ENCODE results near the gene EEF1AKMT4.
"Not testable (repeated sequence)": the region's sequence is repeated elsewhere in the genome, so short reads cannot be mapped to it uniquely, and the experiment has no call there.

The EEF1AKMT4 gene

DNA sequence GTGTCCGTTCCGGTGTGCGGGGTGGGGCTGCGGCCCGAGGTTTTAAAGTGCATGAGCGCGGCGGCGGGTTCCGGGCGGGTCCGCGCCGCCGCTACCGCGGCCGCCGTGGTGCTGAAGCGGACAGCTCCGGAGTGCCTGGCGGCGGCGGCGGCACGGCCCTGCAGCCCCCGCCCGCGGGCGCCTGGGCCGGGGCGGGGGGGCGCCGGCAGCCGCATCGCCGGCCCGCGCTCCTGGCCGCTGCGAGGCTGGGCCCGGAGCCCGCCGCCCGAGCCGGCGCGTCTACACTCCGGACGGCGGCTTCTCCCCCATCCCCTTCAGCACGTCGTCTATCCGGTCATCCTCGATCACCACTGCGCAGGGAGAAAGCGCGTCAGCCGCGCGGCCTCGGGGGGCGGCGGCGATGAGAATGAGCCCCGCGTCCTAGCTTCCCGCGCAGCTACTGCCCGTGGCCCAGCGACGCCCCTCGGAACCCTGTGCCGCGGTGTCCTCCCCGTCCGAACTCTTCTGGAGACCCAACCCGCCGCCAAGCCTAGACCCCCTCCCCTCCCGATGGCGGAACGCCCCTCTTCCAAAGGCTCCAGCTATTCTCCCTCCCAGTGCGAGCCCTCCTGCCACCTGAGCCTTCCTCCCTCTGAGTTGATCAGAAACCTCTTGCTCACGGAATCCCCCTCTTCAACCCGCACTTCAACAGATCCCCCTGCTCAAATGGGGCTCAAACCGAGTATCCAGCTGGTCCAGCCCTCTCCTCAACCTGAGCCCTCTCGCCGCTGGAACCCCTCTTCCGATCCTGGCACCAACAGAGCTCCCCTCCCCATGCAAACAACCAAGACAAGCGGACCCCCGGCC is 10.6 kb downstream of the EEF1AKMT4 start:
- peak in 1 of 2 donors; percentile 20 for DNase-seq (ENCODE audit: low read depth in 2 of 2)

DNA sequence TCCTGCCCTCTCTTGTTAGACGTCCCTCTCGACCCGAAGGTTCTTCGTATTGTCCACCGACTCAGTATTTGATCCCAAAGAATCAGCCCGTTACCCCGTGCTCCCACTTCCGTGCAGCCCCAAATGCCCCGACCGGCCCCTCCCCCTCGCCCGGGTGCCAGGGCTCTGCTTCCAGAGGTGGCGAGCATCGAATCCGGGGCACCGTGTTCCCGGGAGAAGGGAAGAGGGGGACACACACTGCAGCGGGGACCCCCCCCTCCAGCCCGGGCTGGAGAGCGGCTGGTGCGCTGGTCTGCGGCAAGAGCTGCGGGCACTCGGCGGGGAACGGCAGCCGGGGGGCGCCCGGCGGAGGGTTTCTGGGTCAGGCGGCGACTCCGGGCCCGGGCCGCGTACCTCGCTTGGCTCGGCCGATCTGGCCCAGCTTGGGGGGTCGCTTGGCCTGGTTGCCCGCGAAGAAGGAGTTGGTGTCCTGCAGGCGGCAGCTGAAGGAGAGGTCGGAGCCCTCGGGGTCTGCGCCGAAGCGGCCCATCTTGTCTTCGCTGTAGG is 11.3 kb downstream of the EEF1AKMT4 start:
- no peak for DNase-seq (ENCODE audit: low read depth in 2 of 2)

DNA sequence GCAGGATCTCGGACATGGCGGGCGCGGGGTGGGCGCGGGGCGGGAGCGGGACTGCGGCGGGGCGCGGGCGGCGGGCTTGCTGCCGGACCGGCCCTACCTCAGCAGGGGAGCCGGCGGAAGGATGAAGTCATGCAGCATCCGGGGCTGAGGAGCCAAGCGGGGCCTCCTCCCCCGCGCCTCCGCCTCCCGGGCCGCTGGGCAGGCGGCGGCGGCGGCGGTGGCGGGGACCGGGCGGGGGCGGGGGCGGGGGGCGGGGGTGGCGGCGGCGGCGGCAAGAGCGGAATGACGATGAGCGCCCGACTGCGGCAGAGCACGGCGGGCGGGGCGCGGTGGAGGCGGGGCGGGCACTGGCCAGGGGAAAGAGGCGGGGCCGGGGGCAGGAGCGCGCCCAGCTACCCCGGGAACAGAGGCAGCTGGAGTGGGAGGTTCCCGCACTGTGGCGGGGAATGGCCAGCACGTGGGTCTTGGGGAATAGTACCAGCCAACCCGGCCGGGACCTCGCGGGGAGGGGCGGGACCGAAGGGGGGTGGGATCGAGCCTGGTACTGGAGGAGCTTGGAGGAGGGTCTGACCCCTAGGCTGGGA is 11.9 kb downstream of the EEF1AKMT4 start, which contains the start of gene CAMK2N2:
CAMK2N2 (minus strand) TSS at position 284 of the 584 bp plus-strand sequence; CDS start at position 16, 268 bp downstream.
- DNase-seq (ENCODE audit: low read depth in 2 of 2), result peak; percentile 35 to 54

DNA sequence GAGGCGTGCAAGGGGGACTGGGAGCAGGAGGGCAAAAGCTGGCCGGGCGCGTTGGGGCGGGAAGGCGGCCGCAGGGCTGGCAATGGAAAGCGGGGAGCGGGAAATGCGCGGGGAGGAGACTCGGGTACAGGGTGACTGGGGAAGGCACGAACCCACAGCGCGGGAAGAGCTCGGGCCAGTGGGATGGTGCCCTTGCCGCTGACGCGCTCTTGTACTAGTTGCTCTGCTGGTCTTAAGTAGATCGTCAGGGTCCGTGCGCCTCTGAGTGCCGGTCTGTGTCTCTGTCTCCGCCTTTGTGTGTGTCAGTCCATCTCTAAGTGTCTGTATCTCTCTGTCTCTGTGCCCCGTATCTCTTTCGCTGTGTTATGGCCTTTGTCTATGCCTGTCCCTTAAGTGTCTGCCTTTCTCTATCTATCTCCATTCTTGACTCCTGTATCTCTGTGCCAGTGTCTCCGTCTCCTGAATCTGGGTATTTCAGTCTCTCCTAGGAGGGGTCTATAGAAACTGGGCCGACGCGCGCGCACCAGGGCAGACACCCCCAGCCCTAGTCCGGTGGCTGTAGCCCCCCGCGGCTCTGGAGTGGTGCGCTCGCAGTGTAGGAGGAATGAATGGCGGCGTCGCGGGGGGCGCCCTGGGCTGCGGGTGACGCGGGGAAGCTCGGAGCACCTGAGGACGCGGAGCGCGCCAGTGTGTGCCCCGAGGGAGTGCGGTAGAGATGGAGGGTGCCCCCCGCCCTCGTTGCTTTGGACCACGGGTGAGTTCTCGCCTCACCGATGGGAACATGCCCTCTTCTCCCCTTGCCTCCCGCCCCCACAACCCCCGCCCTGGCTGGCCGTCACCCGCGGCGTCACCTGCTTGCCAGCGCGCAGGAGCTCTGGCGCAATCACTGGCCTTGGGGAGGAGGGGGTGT is 12.6 kb downstream of the EEF1AKMT4 start:
- DNase-seq (ENCODE audit: low read depth in 2 of 2), result peak in 1 of 2 donors; percentile 20

DNA sequence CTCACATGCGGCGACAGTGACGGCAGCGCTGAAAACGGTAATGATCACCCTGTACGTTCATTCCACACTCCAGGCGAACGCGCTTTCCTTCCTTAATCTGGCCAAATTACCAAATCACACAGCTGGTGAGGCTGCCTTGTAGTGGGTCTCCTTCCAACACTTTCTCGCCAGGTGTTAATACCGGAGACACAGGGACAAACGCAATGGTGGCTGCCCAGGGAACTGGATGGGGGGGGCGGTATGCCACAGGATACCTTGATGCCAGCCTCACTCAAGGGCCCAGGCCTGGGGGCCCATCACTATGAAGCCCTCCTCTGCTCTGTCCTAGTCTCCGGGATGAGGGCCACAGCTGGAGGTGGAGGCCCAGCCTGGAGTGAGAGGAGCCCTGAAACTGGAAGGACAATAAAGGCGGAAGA is 13.3 kb downstream of the EEF1AKMT4 start:
- DNase-seq (ENCODE audit: low read depth in 2 of 2), result no peak

DNA sequence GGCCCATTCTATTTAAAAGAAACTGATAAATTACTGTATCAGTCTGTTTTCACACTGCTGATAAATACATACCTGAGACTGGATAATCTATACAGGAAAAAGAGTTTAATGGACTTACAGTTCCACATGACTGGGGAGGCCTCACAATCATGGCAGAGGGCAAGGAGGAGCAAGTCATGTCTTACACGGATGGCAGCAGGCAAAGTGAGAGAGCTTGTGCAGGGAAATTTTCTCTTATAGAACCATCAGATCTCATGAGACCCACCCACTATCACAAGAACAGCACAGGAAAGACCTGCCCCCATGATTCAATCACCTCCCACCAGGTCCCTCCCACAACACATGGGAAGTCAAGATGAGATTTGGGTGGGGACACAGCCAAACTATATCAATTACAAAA is 17.8 kb downstream of the EEF1AKMT4 start:
- DNase-seq (ENCODE audit: low read depth in 2 of 2), result not testable (repeated sequence)

DNA sequence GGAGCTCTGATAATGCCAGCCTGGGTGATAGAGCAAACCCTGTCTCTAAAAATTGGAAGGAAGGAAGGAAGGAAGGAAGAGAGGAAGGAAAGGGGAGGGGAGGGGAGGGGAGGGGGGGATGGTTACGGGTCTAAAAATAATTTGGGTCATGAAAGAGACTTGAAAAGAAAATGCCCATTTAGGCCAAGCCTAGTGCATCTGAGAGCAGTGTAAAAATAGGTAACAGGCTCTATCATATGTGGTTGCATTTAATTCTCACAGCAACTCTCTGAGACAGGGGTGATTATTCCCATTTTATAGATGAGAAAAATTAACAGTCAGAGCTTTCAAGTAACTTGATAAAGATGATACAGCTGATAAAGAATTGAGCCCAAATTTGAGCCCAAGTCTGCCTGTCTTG is 22.8 kb downstream of the EEF1AKMT4 start:
- no peak for DNase-seq (ENCODE audit: low read depth in 2 of 2)

DNA sequence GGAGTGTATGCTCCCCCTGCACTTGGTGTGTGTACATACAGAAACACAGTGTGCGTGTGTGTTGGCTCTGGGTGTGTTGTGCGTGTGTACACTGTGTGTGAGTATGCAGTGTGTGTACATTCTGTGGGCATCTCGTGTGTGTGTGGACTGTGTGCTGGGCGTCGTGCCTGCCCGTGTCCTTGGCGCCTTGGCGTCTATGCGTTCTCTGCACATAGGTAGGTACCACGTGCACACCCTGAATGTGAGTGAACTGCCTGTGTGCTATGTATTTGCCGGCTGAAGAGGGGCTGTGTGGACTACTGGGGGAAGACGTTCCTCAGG is 25.9 kb downstream of the EEF1AKMT4 start:
- DNase-seq (ENCODE audit: low read depth in 2 of 2), result no peak

DNA sequence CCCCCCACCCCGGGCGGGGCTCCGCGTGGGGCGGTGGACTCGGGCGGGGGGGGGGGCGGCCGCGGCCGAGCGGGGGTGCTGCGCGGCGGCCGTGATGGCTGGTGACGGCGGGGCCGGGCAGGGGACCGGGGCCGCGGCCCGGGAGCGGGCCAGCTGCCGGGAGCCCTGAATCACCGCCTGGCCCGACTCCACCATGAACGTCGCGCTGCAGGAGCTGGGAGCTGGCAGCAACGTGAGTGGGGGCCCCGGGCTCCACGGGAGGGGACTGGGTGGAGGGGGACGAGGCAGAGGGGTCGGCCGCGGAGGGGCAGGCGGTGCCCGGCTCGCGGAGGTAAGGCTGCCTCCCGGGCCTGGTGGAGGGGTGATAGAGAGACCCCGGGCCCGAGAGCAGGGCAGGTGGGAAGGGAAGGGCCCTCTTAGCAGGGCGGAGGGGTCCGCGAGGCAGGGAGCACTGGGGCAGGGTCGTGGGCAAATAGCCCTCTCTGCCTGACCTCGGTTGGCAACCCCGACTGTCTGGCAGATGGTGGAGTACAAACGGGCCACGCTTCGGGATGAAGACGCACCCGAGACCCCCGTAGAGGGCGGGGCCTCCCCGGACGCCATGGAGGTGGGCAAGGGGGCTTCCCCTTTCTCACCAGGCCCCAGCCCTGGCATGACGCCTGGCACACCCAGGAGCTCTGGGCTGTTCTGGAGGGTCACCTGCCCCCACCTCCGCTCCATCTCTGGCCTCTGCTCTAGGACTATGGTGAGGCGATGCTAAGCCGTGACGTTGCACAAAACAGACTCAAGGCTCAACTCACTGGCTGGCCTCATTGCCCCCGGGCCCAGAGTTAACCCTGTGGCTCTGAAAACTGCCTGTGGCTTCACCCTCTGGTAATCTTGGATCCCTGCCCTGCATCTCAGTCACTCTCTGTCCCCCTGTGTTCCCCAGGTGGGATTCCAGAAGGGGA is 26.8 kb downstream of the EEF1AKMT4 start, which contains the start of gene ECE2:
ECE2 (plus strand) TSS at position 62 of the 950 bp plus-strand sequence; CDS start at position 194, 132 bp downstream.
- DNase-seq (ENCODE audit: low read depth in 2 of 2), result no peak

DNA sequence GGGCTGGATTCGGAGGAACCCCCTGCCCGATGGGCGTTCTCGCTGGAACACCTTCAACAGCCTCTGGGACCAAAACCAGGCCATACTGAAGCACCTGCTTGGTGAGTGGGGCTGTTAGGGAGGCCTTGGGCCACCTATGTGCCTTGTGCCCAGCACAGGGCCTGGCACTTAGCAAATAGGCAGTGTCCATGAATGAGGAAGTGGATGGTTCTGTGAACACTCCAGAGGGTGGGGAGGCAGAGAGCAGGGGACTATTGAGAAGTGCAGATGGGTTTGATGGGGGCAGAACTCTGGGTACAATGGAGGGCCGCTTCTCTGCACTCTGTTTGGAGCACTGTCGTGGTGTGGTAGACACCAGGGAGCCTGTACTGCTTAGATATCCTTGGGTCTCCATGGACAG is 27.9 kb downstream of the EEF1AKMT4 start:
- no peak for DNase-seq (ENCODE audit: low read depth in 2 of 2)

DNA sequence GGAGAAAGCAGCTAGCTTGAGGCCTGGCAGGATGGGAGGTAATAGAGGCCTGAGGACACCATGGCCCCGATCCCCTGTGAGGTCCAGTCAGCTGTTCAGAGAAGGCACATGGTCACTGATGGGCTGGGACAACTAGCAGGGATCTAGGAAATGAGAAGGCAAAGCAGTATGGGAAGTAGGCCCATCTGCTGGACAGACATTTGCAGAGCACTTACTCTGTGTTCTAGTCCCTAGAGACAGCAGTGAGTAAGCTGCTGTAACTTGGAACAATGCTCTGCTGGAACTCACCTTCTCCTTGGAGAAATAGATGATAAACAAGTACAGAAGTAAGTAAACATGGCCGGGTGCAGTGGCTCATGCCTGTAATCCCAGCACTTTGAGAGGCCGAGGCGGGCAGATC is 33.5 kb downstream of the EEF1AKMT4 start:
- no peak for DNase-seq (ENCODE audit: low read depth in 2 of 2)

DNA sequence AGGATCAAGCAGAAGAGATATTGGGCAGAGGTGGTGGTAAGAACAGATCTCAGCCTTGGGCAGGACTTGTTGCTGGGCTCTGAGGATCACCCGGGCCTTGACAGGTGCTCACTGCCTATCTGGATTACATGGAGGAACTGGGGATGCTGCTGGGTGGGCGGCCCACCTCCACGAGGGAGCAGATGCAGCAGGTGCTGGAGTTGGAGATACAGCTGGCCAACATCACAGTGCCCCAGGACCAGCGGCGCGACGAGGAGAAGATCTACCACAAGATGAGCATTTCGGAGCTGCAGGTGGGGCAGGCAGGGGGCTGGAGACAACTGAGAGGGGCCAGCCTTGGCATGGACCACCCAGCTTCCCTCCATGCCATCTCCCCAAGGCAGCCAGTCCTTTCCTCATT is 34.2 kb downstream of the EEF1AKMT4 start:
- no peak for DNase-seq (ENCODE audit: low read depth in 2 of 2)

DNA sequence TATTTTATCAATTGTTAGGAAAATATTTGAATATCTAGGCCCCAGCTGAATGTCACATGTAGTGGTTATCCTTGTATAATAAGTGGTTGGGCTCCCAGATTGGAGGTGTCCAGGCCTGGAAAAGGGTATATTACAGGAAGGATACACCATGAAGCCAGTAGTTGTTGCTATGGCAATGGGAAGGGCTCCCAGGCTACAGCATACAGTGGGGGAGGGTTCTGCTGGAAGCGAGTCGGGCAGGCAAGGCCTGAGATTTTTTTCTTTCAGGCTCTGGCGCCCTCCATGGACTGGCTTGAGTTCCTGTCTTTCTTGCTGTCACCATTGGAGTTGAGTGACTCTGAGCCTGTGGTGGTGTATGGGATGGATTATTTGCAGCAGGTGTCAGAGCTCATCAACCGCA is 35.2 kb downstream of the EEF1AKMT4 start:
- peak in 1 of 2 donors; percentile 14 for DNase-seq (ENCODE audit: low read depth in 2 of 2)

DNA sequence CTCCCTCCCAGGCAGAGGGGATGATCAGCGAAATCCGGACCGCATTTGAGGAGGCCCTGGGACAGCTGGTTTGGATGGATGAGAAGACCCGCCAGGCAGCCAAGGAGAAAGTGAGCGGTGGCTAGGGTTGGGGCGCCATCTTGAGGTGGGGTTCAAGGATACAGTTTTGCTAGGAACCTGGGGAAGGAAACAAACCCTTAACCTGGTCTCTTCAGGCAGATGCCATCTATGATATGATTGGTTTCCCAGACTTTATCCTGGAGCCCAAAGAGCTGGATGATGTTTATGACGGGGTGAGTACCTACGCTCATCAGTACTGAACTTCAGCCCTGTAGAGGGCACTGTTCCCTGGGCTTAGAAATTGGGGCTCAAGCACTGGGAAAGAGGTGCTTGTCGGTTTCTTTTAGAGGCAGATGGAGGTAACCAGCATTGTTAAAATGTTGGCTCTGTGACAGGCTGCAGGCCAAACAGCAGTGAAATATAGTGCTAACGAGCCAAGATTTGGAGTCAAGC is 40.0 kb downstream of the EEF1AKMT4 start:
- peak; percentile 54 to 61 for DNase-seq (ENCODE audit: low read depth in 2 of 2)

DNA sequence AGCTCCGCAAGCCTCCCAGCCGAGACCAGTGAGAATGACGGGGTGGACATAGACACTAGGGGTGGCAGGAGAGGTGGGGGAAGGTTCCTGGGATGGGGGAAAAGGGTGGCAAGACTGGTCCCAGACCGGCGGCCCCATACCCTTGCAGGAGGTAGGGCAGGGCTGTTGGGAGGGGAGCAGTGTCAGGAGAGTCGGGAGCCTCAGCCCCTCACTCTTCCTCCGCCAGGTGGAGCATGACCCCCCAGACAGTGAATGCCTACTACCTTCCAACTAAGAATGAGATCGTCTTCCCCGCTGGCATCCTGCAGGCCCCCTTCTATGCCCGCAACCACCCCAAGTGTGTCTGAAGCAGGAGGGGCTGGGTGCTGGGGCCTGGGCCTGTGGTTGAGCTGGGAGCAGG is 40.9 kb downstream of the EEF1AKMT4 start:
- DNase-seq (ENCODE audit: low read depth in 2 of 2), result no peak

DNA sequence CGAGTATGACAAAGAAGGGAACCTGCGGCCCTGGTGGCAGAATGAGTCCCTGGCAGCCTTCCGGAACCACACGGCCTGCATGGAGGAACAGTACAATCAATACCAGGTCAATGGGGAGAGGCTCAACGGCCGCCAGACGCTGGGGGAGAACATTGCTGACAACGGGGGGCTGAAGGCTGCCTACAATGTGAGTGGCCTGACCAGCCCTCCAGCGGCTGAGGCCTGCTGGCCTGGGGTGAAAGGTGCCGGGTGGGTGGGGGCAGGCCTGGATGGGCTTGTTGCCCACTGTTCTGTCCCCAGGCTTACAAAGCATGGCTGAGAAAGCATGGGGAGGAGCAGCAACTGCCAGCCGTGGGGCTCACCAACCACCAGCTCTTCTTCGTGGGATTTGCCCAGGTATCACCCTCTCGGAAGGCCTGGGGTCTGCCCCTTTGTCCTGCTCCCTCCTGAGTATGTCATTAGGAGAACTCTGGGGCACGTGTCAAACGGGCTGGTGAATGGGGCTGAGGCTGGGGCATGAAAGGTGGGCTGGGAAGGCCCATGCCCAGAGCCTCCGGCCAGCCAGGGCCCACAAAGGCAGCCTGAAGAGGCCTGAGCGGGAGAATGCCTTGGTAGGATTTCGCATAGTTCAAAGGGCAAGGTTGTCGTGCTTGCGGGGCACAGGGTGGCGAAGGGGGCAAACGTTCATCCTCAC is 41.7 kb downstream of the EEF1AKMT4 start:
- no peak for DNase-seq (ENCODE audit: low read depth in 2 of 2)

DNA sequence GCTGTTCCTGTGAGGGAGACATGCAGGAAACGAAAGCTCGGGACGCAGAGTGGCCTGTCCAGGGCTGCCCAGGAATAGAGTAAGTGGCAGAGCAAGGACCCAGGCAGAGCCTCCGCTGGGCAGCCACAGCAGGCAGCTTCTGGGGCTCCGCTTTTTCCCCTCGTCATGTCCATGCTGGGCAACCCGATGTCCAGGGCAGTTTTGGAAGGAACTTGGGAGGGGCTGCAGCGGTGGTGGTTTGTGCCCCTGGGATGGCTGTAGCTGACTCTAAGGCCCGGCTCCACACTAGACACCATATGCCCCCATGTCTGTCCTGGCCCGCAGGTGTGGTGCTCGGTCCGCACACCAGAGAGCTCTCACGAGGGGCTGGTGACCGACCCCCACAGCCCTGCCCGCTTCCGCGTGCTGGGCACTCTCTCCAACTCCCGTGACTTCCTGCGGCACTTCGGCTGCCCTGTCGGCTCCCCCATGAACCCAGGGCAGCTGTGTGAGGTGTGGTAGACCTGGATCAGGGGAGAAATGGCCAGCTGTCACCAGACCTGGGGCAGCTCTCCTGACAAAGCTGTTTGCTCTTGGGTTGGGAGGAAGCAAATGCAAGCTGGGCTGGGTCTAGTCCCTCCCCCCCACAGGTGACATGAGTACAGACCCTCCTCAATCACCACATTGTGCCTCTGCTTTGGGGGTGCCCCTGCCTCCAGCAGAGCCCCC is 42.4 kb downstream of the EEF1AKMT4 start:
- DNase-seq (ENCODE audit: low read depth in 2 of 2), result no peak

DNA sequence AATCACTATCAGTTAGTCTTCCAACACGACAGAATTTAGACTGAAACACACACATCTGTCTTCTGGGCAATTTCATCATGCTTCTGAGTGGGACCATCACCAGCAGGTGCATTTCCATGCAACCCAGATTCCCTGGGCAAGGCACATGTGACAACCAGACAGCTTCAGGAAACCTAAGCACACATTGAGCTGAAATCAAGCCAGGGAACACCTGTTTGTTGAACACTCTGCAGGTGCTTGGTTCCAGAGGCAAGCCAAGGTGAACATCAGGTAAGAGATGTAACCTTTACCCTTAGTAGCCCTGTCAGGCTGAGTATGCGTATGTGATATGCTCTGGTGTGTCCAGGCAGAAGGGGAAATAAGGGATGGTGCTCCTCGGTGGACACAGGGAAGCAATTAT is 46.3 kb downstream of the EEF1AKMT4 start:
- no peak for DNase-seq (ENCODE audit: low read depth in 2 of 2)

DNA sequence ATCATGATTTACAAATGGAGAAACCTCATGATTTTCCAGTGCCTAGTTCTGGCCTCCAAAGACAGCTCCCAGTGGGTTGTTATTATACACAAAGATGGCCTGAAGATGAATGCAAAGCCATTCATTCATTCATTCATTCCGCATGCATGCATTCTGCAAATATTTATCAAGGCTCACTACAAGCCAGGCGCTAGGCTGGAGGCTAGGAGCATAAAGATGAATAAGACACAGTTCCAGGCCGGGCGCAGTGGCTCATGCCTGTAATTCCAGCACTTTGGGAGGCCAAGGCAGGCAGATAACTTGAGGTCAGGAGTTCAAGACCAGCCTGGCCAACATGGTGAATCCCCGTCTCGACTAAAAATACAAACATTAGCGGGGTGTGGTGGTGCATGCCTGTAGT is 47.1 kb downstream of the EEF1AKMT4 start:
- DNase-seq (ENCODE audit: low read depth in 2 of 2), result no peak

Data from stimulated activated CD4-positive, alpha-beta T cell treated with anti-CD3 and anti-CD28 coated beads, Interleukin-1b, Interleukin-23, amount 100 ng/mL, for 4 hours (primary cell).